GM21447 (cell line): ENCODE data around the gene CDH23.

ENCODE experiments used
- ATAC-seq: cut with Tn5 transposase; IDR thresholded peaks from one replicate; pipeline ENCODE4 v1.9.1; 2021; ENCODE audit not compliant: unreplicated experiment

CDH23 gene

DNA sequence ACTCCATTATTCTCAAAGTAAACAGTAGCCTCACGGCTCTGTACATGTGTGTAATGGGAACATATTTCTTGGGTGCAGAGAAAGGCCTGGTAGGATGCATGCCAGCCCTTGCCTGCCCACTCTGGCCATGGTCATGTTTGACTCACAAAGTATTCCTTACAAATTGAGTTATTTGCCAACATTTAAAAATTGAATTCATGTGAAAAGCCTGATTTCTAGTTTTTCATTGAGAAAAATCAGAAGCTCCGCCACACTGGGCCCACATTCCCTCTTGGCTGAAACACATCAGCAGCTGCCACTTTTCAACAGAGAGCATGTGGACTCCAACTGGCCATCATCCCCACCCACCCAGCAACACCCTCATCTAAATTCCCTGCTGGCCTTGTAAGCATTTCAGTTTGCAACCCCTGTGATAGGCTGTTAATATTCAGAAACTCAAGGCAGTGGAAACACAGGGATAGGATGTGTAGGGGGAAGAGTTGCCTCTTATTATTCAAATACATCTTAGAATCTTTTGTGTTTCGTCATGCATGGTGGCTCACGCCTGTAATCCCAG is 40.9 kb downstream of the CDH23 start:
- no peak for ATAC-seq

DNA sequence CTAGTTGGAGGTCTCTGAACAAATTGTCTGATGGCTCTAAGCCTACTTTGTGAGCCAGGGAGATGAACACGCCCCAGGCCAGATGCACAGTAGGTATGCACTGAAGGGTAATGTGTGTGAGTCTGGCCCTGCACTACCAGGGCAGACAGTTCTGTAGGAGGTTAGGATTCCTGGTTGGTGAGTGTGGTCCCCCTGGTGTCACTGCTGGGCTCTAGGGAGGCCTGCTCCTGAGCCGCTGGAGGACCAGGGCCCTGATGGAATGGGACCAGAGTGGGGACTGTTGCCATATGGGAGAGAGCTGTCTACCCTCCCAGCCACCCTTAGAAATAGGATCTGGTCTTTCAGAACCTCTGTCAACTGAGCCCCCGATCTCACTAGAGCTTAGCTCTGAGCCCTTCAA is 42.0 kb downstream of the CDH23 start:
- no peak for ATAC-seq

DNA sequence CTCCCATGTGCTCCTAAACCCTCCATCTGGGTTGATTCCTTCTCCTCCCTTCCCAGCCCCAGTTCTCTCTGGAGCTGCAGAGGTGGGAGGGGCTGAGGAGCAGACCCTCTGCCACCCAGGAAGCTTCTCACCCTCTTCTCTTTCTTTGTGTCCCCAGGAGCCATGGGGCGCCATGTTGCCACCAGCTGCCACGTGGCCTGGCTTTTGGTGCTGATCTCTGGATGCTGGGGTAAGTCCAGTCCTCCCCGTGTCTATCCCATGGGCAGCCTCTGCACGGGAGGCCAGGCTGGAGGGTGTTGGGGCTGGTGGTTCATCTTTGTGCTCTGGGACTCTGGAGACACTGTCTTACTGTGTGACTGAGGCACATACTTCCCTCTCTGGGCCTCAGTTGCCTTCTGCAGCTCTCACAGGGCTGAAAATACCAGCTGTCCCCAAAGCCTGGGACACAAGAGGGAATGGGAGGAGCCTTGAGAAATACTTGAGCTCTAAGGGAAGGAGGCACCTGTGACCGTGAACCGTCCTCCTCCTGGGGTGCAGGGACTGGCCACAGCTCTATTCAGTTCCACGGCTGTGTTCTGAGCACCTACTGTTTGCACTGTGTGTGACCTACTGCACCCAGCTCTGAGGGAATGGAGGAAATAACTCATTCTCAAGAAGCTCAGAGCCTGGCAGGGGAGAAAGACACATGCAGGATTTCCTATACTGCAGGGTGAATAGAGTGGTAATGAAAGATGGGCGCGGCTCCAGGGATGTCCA is 43.1 kb downstream of the CDH23 start:
- ATAC-seq, result no peak

DNA sequence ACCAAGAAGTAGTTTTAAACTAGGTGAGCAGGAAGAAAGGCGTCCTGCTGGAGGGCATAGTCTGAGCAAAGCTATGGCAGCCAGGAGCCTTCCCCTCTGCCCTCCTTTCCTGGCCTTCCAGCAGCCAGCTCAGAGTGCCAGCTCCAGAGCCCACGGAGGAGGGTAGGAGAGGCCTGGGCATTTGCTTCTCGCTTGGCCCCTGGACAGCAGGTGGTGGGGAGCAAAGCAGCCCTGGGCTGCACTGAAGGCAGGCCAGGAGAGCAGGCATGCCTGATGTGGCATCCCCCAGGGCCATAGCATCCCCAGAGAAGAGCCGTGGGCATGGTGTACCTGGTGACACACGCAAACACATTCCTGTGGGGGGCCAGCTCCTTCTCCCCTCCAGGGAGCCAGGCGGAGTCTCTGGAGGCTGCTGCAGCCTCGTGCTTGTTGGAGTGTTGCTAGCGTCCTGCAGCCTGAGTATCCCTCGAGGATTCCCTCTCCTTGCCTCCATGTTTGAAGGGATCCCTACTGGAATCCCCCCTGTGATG is 43.9 kb downstream of the CDH23 start:
- ATAC-seq, result no peak

DNA sequence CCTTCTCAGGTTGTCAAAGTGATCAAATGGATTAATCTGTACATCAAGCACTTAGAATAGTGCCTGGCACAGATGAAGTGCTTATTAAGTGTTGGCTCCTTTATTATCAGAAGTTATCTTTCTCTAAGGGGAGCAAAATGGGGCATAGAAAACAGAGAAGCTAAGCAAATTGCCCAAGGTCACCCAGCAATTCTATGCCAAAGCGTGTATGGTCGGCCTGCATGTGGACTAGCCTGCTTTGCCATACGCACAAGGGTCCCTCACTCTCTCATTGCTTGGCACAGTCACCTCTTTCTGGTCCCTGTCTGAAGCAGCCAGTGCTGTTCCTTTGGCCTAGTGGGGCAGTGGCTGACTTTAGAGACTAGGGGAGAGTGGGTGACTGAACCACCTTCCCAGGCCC is 45.3 kb downstream of the CDH23 start:
- ATAC-seq, result no peak

DNA sequence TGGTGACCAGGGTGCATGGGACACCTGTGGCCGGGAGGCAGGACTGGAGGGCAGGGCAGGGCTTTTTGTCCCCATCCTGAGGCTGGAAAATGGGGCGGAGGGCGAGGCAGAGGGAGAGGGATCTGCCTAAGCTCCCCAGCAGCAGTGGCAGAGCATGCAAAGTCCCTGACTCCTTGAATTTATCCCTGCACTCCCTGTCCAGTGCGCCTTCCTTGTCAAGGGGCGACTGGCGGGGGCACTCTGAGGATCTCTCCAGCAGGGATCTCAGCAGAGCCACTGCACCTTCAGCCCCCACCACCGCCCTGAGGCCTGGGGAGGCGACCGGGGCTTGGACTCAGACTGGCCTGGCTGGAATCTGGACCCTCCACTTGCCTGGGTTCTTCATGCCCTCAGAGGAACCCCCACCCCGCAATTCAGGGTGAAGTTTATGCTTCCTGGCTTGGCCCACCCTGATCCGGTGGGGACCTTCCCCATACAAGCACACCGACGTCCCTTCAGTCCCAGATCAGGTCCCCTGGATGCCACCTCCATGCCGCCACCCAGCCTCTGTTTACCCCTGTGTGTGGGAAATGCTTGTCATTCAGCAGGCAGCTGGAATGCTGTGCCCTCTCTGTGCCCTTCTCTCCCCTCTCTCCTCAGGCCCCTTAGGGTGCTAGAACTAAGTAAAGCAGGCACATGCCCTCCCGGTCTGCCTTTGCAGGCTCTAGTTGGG is 46.3 kb downstream of the CDH23 start:
- ATAC-seq, result no peak

DNA sequence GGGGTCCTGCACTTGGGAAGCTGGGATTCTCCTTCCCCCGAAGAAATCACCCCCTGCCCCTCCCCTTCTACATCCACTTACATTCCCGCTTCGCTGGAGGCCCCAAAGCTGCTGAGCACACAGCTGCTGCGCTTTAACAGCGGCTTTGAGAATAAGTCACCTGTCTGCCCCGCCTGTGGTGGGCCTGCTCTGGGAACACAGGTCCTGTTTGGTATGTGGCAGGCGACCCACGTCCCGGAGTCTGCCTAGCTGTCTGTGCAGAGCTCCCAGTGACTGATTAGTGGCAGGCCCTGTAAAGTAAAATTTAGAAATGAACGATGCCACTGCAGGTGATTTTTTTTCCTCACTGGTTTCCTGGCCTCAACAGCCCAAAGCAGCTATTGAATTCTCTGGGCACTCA is 47.0 kb downstream of the CDH23 start:
- no peak for ATAC-seq

DNA sequence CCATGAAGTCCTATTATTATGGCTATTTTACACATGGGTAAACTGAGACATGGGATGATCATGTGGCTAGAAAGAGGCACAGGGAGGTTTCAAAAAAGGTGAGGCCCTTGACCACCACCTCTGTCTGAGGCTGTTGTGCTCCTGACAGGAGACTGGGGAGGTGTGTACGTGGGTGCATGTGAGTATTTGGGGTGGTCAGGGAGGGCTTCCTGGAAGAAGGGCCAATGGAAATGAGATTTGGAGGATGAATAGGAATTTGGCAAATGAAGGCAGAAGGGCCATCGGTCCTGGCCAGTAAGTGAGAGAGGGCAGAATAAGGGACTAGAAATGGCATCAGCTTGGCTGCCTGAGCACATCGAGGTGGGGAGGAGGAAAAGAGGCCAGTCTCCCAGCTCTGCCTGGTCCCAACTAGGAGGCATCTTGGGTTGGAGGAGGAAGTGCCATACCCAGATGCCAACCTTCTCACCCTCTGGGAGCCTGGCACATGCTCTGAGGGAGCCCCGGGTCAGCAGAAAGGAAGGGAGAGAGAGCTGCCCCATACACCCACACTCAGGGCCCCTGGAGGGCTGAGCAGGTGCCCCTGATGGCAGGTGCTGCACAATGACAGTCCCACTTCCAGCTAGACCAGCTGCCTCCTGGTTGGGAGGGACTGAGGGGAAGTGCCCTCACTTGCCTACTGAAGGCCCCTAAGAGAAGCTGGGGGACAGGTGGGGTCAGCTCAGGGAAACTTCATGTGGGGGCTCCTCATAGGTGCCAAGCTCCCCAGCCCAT is 47.7 kb downstream of the CDH23 start:
- ATAC-seq, result no peak

DNA sequence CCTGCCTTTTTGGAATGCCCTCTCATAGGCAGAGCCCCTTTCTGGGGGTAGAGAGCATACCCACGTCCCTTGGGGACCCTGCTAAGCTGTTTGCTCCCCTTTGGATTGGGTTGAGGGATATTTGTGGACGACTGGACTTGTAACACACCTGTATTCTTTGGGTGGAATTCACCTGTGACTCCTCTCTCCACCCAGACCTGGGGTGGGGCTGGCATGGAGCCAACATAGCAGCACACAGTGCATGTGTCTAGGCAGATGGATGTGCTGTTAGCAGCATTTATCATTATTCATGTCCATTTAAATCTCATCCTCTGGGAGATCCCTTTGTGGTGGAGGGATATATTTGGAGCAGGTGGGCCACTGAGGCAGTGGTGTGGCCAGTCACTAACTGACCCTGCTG is 51.0 kb downstream of the CDH23 start:
- ATAC-seq, result no peak

DNA sequence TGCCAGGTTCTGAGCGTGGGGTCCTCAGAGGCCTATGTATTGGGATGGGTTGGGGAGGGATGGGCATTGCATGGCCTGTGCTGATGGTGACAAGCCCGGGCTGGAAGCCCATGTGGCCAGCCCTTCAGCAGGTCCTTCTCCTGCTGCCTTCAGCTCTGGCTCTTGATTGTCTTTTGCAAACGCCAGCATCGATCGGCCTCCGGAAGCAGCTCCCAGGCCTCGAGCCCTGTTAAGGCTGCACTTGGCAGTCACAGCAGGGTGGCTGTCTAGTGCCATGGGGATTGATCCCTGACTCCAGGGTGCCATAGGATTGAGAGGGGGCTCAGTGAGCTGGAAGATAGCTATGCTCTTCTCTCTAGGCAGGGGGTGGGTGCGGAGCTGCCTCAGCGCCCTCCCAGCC is 51.4 kb downstream of the CDH23 start:
- ATAC-seq, result no peak

DNA sequence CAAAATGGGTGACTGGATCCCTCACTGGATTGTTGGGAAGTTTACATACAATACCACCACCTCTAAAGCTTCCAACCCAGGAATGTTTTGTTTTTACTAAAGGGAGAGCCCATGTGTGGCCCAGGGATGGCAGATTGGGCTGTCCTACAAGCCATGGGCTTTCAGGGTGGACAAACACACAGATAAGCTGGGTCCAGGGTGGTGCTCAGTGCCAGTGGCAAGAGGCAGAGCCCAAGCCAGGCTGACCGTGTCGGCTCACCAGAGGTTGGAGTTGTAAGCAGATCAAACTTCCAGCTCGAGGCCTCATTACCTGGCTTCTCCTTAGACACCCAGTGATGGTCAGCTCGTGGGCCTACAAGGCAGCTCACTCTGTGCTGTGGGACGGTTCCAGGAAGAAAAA is 52.3 kb downstream of the CDH23 start:
- no peak for ATAC-seq

DNA sequence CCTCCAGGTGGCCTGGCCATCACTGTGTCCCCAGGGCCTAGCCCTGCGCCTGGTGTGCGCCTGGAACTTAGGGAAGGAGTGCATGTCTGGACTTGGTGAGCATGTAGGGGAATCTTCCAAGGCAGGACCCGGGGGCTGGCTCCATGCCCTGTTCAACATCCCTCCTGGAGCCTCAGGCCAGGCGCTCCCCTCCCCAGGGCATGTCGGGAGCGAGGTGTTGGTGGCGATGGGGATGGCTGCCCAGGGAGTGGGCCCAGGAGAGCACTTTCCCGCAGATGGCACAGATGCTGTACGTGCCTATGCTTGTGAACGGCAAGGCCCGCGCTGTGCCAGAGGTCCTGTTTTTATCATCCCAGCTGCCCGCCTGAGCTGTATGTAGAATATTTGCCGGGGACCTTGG is 55.0 kb downstream of the CDH23 start:
- ATAC-seq, result no peak

DNA sequence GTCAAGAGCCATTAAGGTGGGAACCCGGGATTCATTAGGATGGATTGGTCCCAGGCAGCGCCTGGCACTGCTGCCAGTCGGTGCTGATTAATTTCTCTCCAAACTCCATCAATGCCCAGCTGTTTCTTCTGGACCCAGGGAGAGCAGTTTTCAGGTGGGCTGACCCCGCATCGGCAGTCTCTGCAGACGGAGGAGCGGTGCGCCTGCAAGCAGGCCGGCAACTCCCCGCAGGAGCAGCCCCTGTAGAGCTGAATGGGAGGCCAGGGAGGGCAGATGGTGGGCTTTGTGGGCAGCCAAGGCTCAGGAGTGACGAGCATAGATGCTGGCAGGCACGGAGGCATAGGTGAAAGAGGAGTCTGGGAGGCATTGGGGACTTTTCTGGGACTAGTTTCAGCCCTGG is 56.5 kb downstream of the CDH23 start:
- no peak for ATAC-seq

DNA sequence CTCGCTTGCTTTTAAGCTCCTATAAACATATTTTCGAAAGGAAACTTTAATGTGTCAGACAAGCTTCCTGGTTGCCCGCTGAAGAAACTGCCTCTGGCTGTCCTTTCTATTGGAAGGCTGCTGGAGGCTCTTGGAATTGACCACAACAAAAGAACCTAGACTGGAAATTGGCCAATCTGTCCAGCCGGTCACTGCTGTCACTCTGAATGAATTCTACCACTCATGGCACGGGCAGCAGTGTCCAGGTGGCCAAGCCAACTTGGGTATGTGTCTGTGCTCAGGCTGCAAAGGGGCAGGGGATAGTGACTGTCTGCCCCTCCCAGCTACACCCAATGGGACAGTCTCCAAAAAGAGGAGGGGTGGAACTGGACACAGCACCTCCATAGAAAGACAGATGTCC is 57.6 kb downstream of the CDH23 start:
- ATAC-seq, result no peak

DNA sequence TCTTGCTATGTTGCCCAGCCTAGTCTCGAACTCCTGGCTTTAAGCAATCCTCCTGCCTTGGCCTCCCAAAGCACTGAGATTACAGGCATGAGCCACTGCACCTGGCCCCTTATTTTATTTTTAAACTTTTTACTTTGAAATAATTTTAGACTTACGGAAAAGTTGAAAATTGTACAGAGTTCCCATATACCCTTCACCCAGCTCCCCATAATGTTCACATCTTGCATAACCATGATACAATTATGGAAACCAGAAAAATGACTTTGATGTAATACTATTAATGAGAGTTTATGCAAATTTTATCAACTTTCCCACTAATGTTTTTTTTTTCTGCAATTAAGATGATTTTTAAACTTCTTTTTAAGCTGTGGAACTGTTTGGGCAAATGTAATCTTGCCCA is 58.3 kb downstream of the CDH23 start:
- ATAC-seq, result no peak

DNA sequence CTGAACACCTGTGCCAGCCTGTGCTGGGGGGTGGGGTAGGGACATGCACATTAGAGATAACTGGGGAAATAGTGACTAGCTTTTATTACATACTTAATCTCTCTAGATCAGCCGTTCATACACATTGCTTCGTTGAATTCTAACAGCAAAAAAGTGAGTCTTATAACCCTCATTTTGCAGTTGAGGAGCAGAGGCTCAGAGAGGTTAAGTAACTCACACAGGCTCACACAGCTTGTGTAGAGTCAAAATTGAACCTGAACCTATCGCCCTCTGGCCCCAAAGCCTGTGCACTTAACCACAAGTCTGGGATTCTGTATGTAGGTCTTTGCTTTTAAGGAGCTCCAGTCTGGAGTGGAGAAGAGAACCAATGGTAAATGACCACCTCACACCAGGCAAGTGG is 59.9 kb downstream of the CDH23 start:
- no peak for ATAC-seq

DNA sequence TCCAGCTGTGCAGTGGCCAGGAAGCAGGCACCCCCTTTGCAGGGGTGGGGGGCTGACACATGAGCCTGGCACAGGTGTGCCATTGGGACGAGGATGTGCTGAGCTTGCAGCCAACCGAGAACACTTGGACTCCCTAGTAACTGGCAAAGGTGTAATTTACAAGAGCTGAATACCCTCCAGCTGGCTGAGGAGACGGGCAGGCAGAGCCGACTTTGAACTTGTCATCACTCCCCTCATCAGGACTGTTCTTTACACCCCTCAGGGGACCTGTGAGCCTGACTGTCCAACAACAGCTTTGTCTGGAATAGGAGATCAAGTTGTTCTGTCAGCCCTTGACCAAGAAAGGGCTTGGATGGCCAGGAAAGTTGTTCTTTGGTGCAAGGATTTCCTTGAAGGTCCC is 61.2 kb downstream of the CDH23 start:
- no peak for ATAC-seq

DNA sequence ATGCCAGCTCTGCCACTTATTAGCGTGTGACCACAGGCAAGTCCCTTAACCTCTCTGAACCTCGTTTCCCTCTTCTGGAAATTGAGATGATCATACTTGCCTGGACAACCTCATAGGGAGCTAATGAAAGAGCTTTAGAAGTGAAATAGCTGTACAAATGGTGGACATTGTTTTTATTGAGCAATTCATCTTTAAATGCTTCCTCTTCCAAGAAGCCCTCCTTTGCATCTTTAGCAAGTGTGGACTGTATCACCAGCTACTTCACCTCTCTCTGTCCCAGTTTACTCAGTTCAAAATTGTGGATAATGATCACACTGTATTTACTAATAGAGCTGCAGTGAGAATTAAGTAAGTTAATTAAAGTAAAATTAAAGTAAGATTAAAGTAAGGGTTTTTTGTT is 61.7 kb downstream of the CDH23 start:
- no peak for ATAC-seq

DNA sequence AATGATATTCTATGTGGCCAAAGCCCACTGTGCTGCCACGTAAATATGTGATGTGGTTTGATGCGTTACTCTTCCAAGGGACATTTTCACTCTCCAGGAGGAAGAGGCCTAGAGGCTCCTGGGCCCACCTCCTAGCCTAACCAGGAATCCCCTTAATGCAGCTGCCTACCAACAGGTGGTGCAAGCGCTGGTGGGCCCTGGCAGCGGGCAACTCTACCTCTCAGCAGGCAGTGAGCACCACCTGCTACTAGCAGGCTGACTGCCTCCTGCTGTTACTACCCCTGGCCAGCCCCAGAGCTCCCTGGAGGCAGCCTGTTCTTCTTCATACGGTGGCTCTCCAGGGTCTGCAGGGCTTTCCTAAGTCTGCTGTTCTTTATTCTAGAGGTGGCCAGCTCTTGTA is 62.8 kb downstream of the CDH23 start:
- ATAC-seq, result no peak

DNA sequence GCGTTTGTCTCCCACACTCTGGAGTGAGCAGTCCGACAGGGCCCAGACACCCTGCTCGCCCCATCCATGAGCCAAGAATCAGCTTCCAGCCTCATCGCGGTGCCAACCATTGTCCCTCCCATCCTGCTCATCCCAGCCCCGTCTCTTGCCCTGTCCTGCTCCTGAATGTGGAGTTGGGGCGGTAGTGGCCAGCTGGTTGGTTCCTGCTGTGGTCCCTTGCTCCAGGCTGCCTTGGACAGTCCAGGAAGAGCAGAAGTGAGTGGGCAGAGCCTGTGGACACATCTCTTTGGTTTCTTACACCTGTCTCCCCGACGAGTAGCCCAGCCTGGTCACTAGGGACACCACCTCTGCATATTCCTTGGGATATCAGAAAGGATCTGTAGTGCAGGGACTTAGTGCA is 63.9 kb downstream of the CDH23 start:
- no peak for ATAC-seq

DNA sequence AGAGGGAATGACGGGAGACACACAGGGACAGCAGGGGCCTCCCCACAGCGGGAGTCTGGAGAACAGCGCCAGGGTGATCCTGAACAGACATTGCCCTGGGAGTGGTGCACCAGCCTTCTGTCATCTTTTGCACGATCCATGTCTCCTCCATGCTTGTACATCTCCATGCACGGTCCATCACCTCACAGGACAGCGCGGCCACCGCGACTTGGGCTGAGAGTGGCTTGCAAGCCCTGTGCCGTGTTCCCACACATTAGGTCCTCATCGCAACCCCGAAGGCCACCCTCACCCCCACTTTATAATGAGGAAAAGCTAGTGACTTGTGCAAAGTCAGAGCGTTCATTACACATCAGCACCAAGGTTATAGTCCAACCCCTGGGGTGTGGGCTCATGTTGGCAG is 64.7 kb downstream of the CDH23 start:
- ATAC-seq, result no peak
